DMS 273 (cell line): ENCODE results near the gene CROCC2.

Experiments
- DNase-seq: peaks from one replicate; lab custom pipeline; 2025; ENCODE audit not compliant: unreplicated experiment; lab: John Stamatoyannopoulos, UW

Gene CROCC2

DNA sequence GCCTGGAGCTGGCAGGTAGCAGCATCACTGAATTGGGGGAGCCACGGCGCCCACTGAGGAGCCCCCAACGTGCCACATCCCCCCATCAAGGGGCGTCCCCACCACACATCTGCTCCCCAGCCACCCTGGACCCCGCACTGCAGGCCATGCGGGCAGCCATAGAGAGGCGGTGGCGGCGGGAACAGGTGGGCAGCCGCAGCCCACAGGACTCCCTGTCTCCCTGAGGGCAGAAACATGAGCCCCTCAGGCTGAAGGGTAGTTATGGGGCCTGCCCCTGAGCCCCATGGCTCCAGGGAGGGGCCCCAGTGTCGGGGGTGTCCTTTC, 26.6 kb downstream of the CROCC2 start:
- no peak for DNase-seq

DNA sequence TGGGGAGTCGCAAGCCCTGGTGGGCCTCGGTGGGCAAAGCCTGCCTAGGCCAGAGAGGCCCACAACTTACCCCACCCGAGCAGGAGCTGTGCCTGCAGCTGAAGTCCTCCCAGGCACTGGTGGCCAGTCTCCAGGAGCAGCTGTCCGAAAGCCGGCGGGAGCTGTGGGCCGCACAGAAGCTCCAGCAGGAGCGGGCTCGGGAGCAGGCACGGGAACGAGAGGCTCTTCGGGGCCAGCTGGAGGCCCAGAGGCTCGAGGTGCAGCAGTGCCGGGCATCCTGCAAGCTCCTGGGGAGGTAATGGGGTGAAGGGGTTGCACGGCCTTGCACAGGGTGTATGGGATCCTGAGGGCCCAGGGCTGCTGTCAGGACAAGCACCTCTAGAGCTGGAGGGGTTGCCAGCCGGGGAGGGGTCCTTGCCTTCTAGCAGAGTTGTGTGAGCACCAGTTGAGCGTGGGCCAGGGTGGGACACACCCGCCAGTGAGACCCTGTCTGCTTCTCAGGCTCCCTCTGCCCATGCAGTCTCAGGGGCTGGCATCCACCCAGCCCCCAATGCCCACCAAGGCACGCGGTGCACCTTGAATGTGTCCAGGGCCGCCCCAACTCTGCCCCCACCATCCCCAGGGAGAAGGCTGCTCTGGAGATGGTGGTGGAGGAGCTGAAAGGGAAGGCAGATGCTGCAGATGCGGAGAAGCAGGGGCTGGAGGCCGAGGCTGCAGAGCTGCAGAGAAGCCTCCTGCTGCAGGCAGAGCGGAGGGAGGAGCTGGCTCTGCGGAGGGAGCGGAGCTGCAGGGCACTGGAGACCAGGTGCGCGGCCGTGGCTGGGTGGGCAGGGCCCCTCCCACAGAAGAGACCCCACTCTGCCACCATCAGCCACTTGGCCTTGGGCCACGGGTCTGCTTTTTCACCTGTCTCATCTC, 27.2 kb downstream of the CROCC2 start:
- DNase-seq: peak; percentile 28

DNA sequence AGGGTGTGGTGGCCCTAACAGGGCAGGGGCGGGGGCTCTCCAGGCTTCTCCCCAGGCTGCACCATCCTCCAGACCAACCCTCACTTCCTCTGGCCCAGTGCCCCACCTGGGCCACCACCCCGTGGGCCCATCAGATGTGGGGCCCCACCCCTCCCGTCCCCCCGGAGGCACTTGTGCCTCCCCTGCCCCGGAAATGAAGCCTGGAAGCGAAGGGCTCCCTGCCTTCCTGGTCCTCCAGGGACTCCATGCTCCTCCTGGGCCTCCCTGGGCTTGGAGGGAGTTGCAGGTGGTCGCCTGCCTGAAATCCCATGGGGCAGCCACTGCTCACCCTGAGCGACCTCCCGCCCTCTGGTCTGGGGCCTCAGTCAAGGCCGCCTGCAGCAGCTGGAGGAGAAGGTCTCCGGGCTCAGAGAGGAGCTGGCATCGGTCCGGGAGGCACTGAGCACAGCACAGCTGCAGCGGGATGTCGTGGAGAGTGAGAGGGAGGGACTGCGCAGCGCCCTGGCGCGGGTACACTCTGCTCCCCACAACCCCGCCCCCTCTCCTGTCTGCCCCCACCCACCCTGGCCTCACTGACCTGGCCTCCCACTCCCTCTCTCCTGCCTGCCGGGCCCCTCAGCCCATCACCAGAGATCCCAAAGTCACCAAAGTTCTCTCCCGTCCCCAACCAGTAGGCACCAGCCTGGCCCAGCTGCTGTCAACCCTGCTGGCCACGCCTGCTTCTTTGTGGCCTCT, 28.0 kb downstream of the CROCC2 start:
- DNase-seq: peak; percentile 49

DNA sequence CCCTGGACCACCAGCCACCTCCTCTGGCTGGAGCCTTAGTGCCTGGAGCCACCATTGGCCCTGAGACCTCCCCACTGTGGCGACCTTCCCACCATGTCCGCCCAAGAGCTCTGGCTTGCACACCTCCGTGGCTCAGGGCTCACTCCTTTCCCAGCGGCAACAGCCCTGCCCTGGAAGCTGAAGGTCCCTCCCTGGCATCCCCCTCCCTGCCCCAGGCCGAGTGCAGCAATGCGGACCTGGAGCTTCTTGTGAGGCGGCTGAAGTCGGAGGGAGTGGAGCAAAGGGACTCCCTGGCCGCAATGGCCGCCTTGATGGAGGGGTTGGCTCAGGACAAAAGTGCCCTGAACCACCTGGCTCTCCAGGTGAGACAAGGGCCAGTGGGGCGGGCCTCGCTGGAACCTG, 28.6 kb downstream of the CROCC2 start:
- DNase-seq: no peak

DNA sequence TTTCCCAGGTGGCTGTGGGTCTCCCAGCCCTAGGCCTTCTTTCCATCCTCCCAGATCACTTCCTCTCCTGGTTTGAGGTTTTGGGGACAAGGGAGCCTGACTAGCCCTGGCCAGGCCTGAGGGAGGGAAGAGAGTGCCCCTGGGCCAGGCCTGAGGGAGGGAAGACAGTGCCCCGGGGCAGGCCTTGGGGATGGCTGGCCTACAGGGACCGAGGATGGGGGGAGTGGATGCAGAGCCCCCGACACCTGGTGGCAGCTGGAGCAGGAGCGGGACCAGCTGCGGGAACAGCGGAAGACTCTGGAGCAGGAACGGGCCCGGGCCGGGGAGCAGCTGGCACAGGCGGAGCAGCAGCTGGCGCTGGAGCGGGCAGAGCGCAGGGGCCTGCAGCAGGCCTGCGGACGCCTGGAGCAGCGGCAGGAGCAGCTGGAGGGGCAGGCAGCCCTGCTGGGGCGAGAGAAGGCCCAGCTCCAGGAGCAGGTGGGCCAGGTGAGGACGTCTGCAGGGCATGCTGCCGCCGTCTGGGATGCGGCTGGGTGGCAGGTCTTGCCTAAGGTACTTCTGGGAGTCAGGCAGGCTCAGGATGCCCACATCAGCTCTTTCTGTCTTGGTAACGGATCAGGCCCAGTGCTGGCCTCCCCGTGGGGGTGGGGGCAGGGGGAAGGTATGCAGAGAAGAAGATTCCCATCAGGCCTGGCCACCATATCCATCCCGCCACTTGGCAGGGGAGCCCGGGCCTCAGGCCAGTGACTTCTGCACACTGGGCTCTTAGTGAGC, 29.2 kb downstream of the CROCC2 start:
- peak; percentile 92 for DNase-seq

DNA sequence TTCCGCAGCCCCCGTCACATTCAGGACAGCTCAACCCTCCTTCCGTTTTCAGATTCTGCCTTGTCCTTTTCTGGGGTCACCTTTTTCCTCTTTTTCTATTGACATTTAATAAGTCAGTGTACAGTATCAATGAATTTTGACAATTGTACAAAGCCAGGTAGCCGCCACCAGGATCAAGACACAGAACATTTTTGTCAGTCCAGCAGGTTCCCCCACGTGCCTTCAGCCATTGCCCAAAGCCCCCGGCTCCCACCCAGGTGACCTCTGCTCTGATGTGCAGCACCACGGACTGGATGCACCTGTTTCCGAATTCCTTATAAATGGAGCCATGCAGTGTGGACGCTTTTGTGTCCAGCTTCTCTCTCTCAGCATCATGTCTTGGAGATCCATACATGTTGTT, 30.0 kb downstream of the CROCC2 start:
- DNase-seq: no peak

DNA sequence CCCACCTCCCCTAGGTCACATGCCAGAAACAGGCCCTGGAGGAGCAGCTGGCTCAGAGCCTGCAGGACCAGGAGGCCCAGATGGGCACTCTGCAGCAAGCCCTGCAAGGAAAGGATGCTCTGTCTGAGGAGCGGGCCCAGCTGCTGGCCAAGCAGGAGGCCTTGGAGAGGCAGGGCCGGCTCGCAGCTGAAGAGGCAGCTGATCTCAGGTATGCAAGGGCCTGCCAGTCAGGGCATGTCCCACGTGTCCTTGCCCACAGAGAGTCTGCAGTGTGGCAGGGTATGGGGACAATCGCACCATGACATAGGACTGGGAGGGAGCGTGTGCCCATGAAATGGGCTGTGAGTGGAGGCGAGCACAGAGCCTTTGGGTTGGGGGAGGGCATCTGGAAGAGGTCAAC, 39.9 kb downstream of the CROCC2 start:
- DNase-seq: peak; percentile 38

DNA sequence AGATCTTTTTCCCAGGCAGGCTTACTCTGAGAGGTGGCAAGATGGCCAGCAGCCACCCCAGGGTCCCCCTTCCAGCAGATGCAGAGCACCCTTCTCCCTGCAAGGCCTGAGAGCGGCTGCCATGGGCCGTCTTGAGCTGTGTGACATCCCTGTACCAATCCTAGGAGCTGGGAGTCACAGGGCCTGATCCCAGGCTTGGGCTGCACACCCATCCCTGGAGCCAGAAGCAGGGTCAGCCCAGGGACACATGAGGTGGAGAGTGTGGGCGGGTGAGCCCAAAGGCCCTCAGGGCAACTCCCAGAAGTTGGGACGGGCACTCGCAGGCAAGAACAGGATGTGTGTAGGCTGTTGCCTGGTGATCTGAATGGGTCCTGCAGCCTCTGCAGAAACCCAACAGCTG, 40.5 kb downstream of the CROCC2 start:
- DNase-seq: no peak

DNA sequence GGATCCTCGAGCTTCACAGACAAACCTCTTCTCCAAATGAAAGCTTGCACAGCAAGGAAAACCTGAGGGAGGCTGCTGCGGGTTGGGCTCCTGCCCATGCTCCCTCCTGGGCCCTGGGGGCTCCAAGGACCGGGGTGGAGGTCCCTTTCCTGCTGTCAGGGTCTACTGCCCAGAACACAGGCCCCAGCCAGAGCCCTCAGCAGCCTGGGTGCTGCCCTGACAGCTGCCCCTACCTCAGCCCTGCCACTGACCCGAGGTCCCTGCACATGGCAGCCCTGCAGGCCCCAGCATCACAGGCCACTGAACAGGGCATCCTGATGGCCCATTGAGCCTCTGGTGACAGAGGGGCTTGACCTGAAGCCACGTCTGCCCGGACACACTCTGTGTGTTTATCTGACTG, 41.0 kb downstream of the CROCC2 start:
- DNase-seq: no peak

DNA sequence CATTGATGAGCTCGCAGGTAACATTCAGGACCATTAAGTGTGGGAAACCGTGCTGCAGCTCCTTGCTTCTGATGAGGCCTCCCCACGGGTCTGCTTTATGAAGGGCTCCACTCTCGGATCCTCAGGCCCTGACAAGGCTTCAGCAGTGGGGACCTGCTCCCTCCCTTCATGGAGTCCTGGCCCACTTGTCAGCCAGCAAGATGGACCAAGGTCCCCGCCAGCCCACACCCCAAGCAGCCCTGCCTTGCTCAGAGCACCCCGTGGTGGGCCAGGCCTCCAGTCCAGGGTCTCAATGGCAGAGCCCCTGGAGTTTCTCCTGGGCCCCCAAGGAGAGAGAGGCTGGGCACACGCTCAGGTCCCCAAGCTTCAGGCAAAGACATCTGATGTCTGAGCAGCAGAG, 41.5 kb downstream of the CROCC2 start:
- DNase-seq: no peak

DNA sequence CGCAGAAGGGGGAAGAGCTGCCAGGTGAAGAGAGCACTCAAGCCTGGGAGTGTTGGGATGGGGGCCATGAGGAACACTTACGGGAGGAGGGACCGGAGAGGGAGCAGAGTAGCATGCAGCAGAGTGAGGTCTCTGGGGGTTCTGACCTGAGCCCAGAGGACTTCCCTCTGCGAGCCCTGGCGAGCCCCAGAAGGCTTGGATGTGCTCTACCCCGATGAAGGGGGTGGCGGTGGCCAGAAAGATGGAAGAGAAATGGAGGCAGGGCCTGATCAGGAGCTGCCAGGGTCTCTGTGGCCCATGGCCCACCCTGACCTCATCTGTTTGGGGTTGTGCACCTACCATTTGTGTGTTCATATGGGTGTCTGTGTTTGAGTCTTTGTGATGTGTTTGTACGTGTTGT, 42.0 kb downstream of the CROCC2 start:
- no peak for DNase-seq

DNA sequence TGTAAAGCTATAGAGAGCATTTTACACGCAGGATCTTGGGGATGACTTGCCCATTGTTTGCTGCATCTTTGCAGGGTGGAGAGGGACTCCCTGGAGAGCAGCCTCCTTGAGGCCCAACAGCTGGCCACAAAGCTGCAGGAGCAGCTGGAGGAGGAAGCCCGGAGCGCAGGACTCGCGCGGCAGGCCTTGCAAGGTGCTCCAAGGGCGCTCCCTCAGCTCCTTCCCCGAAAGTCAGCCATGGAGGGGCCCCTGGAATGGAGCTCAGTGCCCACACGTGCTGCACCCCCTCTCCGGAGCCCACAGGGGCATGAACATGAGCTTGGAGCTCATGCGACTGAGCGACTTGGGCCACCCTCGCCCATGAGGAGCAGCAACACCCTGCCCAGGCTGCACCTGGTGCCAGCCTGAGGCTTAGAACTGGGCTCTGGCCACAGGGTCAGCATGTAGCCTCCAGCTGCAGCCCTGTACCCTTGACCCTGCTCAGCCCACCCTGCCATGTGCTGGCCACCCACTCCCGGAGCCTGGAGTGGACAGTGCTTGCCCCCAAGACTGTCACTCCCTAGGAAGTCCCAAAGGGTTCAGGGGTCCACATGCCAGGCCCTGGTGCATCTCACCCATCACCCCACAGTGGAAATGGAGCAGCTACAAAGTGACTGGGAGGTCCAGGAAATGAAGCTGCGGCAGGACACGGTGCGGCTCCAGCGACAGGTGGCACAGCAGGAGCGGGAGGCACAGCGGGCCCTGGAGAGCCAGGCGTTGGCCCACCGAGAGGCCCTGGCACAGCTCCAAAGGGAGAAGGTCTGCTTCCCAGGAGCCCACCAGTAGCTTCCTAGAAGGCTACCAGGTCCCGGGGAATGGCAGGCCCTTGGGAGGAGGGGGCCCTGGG, 43.0 kb downstream of the CROCC2 start:
- DNase-seq: no peak

DNA sequence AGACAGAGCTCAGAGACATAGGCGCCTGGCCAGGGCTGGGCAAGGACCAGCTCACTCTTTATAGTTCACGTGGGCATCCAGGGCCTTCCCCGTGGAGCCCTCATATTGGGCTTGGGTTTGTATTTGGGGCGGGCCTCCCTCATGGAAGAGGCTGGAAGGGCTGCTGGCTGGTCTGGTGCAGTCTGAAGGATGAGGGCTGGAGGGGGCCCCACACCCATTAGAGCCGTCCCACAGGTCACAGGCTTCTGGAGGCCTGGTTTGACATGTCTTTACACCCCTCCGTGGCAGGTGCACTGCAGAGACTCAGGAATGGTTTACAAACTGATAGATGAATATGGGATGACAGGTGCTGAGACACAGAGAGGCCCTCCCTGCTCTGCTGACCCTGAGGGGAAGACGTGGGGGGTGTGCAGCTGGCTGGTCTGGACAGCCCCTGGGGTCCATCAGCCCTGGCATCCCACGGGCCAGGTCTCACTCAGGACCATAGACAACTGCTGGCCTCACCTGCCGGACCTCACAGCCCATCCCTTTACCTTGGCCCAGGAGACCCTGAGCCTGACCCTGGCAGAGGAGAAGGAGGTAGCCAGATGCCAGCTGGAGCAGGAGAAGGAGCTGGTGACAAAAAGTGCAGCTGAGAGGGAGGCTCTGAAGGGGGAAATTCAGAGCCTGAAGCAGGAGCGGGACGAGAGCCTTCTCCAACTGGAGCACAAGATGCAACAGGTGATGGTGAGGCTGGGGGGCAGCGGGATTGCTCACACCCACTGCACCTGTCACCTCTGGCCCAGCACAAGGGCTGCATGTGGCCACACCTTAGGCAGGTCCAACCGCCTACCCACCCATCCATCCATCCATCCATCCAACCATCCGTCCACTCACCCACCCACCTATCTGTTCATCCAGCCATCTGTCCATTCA, 43.9 kb downstream of the CROCC2 start:
- DNase-seq: no peak

DNA sequence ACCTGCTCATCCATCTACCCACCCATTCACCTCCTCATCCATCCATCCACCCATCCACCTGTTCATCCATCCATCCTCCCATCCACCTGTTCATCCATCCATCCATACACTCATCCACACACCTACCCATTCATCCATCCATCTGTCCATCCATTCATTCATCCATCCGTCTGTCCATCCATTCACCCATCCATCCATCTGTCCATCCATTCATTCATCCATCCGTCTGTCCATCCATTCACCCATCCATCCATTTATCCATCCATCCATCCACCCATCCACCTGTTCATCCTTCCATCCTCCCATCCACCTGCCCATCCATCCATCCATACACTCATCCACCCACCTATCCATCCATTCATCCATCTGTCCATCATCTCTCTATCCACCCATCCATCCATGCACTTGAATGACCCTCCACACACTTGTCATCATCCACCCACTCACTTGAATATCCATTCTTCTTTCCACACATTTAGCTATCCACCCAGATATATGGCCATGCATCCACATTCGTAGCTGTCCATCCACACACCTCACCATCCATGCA, 45.0 kb downstream of the CROCC2 start:
- no peak for DNase-seq

DNA sequence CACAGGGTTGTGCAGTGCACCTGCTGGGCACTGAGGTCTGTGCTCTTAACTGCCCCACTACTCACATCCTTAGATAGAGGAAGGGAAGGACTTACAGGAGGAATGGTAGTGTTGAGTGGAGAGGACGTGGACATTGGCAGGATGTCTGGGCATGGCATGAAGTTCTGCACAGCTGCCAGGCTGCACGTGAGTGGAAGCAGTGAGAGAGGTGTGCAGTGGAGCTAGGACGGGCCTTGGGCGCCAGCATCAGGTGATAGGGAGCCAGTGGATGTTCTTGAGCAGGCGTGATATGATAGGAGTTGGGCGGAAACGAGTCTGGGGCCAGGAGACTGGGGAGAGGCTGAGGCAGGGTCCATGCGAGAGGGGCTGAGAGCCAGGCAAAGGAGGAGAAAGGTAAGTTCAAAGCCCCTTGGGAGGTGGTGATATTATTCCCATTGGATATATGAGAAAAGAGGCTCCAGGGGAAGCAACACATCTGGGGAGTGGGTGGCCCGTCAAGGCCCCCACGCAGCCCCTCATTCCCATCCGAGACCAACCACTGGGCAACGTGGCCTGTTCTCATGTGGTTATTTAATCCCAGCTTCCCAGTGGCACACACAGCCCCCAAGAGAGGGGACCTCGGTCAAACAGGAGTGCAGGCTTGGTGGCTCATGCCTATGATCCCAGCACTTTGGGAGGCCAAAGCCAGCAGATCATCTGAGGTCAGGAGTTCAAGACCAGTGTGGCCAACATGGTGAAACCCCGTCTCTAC, 46.5 kb downstream of the CROCC2 start:
- DNase-seq: no peak

DNA sequence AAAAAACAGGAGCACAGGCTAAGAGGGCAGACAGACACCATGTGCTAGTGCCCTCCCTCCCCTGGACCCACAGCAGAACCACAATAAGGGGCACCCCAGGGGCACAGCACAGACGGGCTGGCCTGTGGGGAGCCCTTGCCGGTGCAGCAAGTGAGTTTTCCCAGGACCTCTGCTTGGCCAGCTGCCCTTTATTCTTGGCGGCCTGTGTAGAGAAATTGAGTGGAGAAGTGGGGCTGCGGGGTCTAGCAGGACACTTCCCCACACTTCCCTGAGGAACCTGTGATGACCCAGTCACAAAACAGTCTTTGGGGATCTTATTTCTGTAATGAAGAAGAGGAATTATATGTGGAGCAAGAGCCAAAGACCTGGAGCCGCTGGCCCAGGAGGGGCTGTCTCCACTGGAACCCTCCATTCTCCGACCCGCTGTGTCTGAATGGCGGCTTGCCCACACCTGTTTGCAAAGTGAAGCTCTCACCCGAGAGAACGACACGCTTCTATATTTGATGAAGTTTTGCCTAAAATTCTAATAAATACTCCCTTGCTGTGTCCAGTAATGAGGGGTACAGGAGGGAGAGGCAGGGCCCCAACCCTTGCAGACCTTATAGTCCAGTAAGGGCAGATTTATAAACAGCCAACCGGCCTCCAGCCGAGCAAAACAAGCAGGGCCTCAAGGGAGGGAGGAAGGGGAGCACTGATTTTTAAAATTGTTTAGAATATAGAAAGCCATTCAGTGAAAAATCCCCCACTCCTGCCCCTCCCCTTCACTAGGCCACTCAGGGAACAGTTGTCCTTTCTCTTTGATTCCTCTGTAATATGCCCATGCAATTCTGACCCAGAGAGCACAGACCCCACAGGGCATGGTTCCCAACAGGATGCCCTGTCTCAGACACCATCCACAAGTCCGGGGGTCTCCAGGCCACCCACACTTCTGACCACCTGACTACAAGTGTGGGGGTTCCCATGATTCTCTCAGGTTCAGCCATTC, 47.6 kb downstream of the CROCC2 start:
- DNase-seq: no peak
